ENCODE measurements around the gene UBE2G1.
A peak's percentile ranks its signal among the peaks of the same experiment; 100 is the strongest.
"Not testable (repeated sequence)": the region's sequence is repeated elsewhere in the genome, so short reads cannot be mapped to it uniquely, and the experiment has no call there.

UBE2G1 gene

GRCh38 chr17:4297351-4297750 is 69.1 kb downstream of the UBE2G1 start:
- DNase-seq = no peak

DNA sequence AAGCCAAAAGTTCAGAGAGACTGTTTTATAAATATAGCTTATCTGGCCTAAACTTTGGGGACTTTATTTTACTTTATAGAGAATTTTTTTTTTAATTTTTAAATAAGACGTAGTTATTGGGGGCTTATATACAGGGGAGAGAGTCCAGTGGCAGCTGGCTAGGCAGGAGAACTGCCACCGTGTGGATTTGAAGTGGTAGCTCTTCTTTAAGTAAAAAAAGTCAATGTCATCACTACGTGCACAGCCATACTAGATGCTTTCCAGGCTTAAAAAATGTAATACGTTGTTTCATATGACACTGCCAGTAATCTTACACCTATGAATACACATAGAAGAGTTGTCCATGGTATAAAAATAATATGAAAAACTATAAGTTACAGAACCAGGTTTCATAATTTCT is 70.8 kb downstream of the UBE2G1 start:
- DNase-seq = no peak

DNA sequence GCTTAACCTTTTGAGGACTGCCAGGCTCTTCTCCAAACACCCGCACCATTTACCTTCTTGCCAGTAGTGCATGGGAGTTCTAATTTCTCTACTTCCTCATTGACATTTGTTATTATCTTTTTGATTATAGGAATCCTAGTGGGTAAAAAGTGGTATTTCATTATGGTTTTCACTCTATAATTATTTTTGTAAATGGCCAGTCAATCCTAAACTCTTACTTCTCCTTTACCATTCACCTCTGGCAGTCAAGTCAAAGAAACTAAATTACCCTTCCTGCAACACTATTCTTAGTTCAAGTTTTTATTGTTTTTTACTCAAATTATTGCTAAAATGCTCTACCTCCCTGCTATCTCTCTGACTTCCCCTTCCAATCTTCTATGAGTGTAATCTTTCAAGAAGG is 72.9 kb downstream of the UBE2G1 start:
- DNase-seq = no peak

DNA sequence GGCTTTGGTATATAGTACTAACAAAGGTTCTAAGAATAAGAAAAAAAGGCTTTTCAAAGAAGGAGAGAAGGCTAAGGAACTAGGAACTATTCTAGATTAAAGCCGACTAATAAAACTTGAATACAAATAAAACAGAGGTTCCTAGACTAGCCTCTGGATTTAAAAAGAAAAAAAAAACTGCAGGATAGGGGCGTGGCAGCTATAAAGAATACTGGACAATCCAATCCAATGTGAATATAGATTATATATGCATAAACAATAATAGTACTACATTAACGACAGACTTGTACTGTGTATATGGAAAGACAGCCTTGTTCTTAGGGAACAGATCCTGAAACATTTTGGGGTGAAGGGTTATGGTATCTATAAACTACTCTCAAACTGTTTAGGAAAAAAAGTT is 78.8 kb downstream of the UBE2G1 start:
- DNase-seq = no peak

- no peak for DNase-seq
Measured at GRCh38 chr17:4276514-4276913, 90.0 kb downstream of the UBE2G1 start.

- no peak for DNase-seq
Measured at GRCh38 chr17:4272972-4273368, 93.5 kb downstream of the UBE2G1 start.

DNA sequence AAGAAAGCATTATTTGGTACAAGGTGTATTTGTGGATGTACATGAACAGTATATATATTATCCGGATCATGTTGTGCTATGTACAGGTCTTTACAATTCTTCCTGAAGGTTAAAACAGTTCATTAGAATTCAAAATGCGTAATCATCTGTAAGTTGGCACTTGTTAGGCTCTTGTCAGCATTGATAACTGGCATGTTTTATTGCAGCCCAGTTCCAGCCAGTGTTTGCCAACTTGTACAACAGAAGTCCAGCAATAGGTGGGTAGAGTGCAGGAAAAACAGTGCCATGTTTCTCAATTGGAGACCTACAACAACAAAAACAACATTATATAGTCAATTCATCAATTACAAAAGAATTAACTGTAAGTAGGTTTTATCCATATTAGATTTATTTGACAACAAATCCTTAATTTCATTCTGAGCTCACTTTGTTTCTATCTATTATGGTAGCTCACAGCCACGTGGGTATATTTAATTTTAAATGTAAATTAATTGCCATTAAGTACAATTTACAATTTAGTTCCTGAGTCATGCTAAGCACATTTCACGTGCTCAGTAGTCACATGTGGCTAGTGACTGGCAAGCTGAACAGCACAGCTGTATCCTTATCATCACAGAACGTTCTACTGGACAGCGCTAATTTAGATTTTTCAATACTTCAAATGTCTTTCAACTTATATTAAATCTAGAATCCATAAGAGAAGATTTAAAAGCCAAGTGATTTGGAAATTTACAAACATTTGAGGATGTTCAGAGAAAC is 94.1 kb downstream of the UBE2G1 start:
- no peak for DNase-seq

GRCh38 chr17:4270736-4271135 is 95.7 kb downstream of the UBE2G1 start:
- no peak for DNase-seq

DNA sequence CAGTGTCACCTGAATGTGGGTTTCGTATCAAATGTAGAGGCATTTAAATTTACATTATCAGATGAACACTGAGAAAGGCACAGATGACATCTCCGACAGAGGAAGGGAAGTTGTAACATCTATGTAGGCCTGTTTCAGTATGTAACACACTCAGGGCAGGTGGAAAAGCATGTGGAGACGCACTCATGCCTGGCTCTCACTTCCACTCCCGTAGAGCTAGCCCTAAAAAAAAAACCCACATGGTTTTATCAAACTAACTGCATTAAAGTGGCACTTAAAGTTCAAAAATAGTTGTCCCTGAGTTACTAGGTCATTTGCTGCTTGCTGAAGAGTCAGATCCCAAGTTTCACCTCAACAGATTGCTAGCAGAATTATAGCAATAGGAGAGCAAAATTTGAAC is 96.6 kb downstream of the UBE2G1 start:
- DNase-seq = no peak

GRCh38 chr17:4267402-4267801 is 99.1 kb downstream of the UBE2G1 start:
- no peak for DNase-seq

GRCh38 chr17:4266550-4266949 is 99.9 kb downstream of the UBE2G1 start:
- no peak for DNase-seq

GRCh38 chr17:4263282-4264215 is 102.9 kb downstream of the UBE2G1 start, which contains the start of gene ANKFY1:
TSS of gene ANKFY1 (minus strand) at chr17:4263979. CDS start at chr17:4263941, 38 bp downstream.
- DNase-seq = peak; percentile 60

- no peak for DNase-seq
Measured at GRCh38 chr17:4262703-4263102, 103.8 kb downstream of the UBE2G1 start.

- no peak for DNase-seq
Measured at GRCh38 chr17:4261452-4261851, 105.0 kb downstream of the UBE2G1 start.

DNA sequence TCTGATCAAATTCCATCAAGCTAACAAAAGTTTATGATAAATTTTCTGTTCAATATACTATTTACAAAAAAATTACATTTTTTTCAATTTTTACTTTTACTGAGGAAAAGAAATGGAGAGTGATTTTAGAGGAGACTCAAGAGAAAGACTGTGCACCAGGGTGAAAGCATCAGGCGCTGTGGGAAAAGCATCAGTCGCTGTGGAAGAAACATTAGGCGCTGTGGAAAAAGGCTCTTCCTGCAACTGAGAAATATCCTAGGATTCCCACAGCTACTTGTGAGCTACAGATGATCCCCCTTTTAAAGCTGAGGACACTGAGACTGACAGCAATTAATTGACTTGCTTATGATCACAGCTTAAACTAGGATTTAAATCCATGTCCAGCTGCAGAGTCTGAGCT is 107.6 kb downstream of the UBE2G1 start:
- no peak for DNase-seq

- DNase-seq = no peak
Measured at GRCh38 chr17:4256952-4257351, 109.5 kb downstream of the UBE2G1 start.

DNA sequence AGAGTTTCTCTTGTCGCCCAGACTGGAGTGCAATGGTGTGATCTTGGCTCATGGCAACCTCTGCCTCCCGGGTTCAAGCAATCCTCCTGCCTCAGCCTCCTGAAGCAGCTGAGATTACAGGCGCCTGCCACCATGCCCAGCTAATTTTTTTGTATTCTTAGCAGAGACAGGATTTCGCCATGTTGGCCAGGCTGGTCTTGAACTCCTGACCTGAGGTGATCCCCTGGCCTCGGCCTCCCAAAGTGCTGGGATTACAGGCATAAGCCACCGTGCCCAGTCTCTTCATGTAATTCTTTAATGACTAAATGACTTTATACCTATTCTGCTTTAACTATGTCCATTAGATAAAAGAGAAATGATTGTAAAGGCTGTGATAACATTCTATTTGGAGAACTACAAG is 111.2 kb downstream of the UBE2G1 start:
- not testable (repeated sequence) for DNase-seq

DNA sequence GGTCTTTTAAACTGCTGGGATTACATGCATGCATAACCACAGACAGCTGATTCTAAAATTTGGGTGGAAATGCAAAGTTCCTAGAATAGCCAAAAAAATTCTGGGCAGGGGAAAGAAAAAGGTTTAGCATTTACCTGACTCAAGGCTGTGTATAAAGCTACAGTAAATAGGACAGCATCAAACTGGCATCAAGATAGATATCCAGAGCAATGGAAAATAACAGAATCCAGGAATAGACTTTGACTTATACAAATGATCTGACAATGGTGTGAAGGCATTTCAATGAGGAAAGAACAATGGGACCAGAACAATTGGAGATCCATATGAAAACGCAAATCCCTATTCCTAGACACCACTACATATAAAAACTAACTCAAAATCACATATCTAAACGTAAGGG is 115.6 kb downstream of the UBE2G1 start:
- no peak for DNase-seq

DNA sequence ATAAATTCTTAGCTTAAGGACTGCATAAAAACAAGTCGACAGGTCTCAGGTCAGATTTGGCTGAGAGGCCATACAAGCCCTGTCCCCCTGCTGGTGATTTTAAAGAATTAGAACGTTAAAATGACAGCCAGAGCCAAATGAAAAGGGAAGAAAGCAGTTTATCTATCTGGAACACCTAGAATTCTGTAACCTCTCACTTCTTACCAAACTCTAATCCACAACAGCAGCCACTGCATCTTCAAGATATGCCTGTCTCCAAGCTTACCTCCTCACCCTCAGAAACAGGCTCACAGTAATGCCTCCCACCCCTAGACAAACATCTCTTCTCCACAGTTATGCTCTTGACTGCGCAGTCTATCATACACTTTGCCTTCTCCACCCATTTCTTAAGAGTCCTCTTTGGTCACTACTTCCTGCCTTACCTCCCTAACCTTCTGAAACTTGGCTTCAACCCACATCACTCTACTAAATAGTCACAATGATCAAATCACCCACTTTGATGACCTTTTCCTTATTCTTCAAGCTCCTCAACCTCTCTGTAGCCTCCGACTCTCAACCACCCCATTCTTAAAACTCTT is 116.9 kb downstream of the UBE2G1 start:
- DNase-seq = no peak

- no peak for DNase-seq
Measured at GRCh38 chr17:4248504-4249277, 117.8 kb downstream of the UBE2G1 start.

- no peak for DNase-seq
Measured at GRCh38 chr17:4247971-4248388, 118.5 kb downstream of the UBE2G1 start.

DNA sequence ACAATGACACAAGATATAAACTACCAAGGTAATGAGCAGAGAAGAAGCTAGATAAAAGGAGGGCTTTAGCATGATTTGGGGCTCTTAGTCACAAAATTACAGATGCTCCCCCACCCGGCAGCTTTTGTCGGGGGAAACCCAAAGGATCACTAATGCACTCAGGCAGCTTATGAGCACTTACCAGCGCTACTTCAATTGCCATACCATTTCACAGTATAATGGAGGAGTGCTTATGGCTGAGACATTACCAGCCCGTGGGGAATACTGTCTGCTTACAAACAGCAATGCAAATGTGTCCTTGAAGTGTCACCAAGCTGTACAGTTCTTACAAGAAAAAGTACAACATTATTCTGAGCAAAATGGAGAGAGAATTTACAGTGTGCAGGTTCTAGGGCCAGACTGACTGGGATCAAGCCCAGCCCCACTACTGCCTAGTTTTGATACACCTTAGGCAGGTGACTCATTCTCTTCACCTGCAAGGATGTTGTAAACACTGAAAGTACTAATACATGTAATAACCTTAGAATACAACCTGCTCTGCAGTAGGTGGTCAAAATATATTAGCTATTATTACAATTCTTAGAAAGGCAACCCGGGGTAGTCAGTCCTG is 119.0 kb downstream of the UBE2G1 start:
- no peak for DNase-seq
